Naive thymus-derived CD4-positive, alpha-beta T cell (primary cell): ENCODE measurements around the gene DHRS4L2. TPM values are rescaled to one million over a fixed set of nuclear protein-coding genes. Genes with fewer than 3 reads are reported as not detected.
"Not testable (repeated sequence)": the region's sequence is repeated elsewhere in the genome, so short reads cannot be mapped to it uniquely, and the experiment has no call there.

Source experiments
- ATAC-seq: fragments of 150-1000 bp; cut with Tn5 transposase; 2 replicates; pipeline ENCODE4 v1.10.0; 2021; ENCODE audit warnings: mild to moderate bottlenecking, moderate library complexity
- CTCF ChIA-PET: fragments of 350-600 bp; sonication (Branson Sonifier 250); formaldehyde crosslinking; loops from one replicate; lab custom pipeline; 2021; ENCODE audit warnings: antibody characterized with exemption; lab: Charles Lee
- POLR2A ChIA-PET: fragments of 350-600 bp; sonication (Branson Sonifier 250); formaldehyde crosslinking; loops from one replicate; lab custom pipeline; 2021; ENCODE audit warnings: antibody characterized with exemption, inconsistent platforms; lab: Charles Lee
- DNase-seq, 9 donors: peaks; one replicate each; pipeline versions ENCODE4 v3.0.0 to v3.0.0-alpha.2; 2020 to 2022; ENCODE audit warnings: mixed read lengths in 1 of 9
- H3K27ac ChIP-seq: one replicate; pipeline ENCODE4 v1.7.0; 2013; ENCODE audit warnings: mild to moderate bottlenecking, low read depth, low read length, moderate library complexity
- H3K27me3 ChIP-seq, 2 donors: one replicate each; pipeline ENCODE4 v1.7.0; 2013; ENCODE audit warnings: low read length in 2 of 2, mild to moderate bottlenecking in 2 of 2, moderate library complexity in 2 of 2; ENCODE audit not compliant: control insufficient read depth in 2 of 2, insufficient read depth in 2 of 2
- H3K36me3 ChIP-seq, 3 experiments: 1 replicate in 2 of 3; 2 replicates in 1 of 3; pipeline ENCODE4 v1.7.0; 2013; ENCODE audit warnings: low read length in 3 of 3, mild to moderate bottlenecking in 3 of 3, moderate library complexity in 1 of 3; ENCODE audit not compliant: insufficient read depth in 3 of 3, control insufficient read depth in 2 of 3
- H3K4me1 ChIP-seq, 2 donors: one replicate each; pipeline ENCODE4 v1.7.0; 2013; ENCODE audit warnings: low read length in 2 of 2, mild to moderate bottlenecking in 2 of 2, moderate library complexity in 1 of 2; ENCODE audit not compliant: control insufficient read depth in 2 of 2, insufficient read depth in 2 of 2
- H3K4me3 ChIP-seq: 2 replicates; pipeline ENCODE4 v1.7.0; 2013; ENCODE audit warnings: mild to moderate bottlenecking, low read length
- H3K9me3 ChIP-seq, 3 experiments: 1 replicate in 2 of 3; 2 replicates in 1 of 3; pipeline ENCODE4 v1.7.0; 2013; ENCODE audit warnings: low read length in 3 of 3; ENCODE audit not compliant: control insufficient read depth in 2 of 3
- H3K27ac Mint-ChIP-seq, 9 donors: one replicate each; pipeline ENCODE4 v1.8.0; 2020 to 2022; ENCODE audit warnings: mixed read lengths in 9 of 9, mild to moderate bottlenecking in 8 of 9, moderate library complexity in 5 of 9, inconsistent platforms in 2 of 9
- H3K27me3 Mint-ChIP-seq, 5 donors: one replicate each; pipeline ENCODE4 v1.8.0; 2021 to 2022; ENCODE audit warnings: mixed read lengths in 5 of 5, mild to moderate bottlenecking in 1 of 5
- H3K36me3 Mint-ChIP-seq, 5 donors: one replicate each; pipeline ENCODE4 v1.8.0; 2020 to 2022; ENCODE audit warnings: mixed read lengths in 5 of 5, mild to moderate bottlenecking in 3 of 5, inconsistent platforms in 1 of 5
- H3K4me1 Mint-ChIP-seq, 7 donors: one replicate each; pipeline ENCODE4 v1.8.0; 2020 to 2022; ENCODE audit warnings: mixed read lengths in 7 of 7, mild to moderate bottlenecking in 3 of 7, inconsistent platforms in 1 of 7
- H3K4me3 Mint-ChIP-seq, 10 donors: one replicate each; pipeline ENCODE4 v1.8.0; 2020 to 2022; ENCODE audit warnings: mild to moderate bottlenecking in 10 of 10, mixed read lengths in 10 of 10, moderate library complexity in 6 of 10, inconsistent platforms in 2 of 10
- H3K9me3 Mint-ChIP-seq, 11 donors: one replicate each; pipeline ENCODE4 v1.8.0; 2020 to 2022; ENCODE audit warnings: mixed read lengths in 11 of 11, mild to moderate bottlenecking in 4 of 11, inconsistent platforms in 1 of 11, moderate library complexity in 1 of 11
- intact Hi-C, 2 donors: fragments of 100-400 bp; cut with micrococcal nuclease; formaldehyde crosslinking; loops; one replicate each; pipeline ENCODE4 v1.15.1; 2023
- polyA plus RNA-seq, 2 donors: library from polyadenylated mRNA; unstranded; fragments of 300-500 nt; fragmentation: Illumina TruSeq; gene quantifications; one replicate each; pipeline ENCODE4 v1.2.3, GENCODE V29; 2021
- total RNA-seq, 6 experiments: library from RNA in 5 of 6; stranded (reverse) in 5 of 6; gene quantifications; 1 replicate in 5 of 6; 2 replicates in 1 of 6; pipeline ENCODE4 v1.2.3 and lab custom pipeline; 2021 to 2026

The DHRS4L2 gene
- total and polyA plus RNA-seq, 7 experiments from 2014 or later: 11.0 to 25.7 (median 16.8) TPM

DNA sequence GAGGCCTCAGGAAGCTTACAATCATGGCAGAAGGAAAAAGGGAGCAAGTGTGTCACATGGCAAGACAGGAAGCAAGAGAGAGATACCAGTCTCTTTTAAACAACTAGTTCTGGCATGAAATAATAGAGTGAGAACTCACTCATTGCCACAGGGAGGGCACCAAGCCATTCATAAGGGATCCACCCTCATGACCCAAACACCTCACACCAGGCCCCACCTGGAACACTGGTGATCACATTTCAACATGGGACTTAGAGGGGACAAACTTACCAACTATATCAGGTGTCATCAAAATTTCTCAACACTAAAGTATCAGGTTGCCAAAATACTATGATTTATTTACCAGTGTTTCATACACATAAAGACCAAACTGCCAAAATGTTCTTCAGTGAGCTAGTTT, 7.3 kb downstream of the DHRS4L2 start:
- POLR2A ChIA-PET, H3K9me3 Mint-ChIP-seq, H3K27ac Mint-ChIP-seq, H3K27ac ChIP-seq, H3K36me3 Mint-ChIP-seq, H3K9me3 ChIP-seq, ATAC-seq, H3K4me1 ChIP-seq, H3K4me3 Mint-ChIP-seq, H3K27me3 ChIP-seq, H3K27me3 Mint-ChIP-seq, H3K4me1 Mint-ChIP-seq, DNase-seq, H3K4me3 ChIP-seq, CTCF ChIA-PET, H3K36me3 ChIP-seq, intact Hi-C loops: not testable (repeated sequence)

- intact Hi-C loops: not testable (repeated sequence)
These were observed 8.1 kb downstream of the DHRS4L2 start for GRCh38 chr14:23996825-23997224.

DNA sequence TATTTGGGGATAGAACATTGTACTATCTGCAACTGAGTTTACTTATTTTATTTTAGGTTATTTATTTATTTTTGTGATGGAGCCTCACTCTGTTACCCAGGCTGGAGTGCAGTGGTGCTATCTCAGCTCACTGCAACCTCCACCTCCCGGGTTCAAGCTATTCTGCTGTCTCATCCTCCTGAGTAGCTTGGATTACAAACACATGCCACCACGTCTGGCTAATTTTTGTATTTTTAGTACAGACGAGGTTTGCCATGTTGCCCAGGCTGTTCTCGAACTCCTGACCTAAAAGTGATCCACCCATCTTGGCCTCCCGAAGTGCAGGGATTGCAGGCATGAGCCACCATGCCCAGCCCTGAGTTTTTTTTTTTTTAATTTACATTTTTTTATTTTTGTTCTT, 10.9 kb downstream of the DHRS4L2 start:
- CTCF ChIA-PET, H3K9me3 Mint-ChIP-seq, H3K4me3 ChIP-seq, H3K27me3 Mint-ChIP-seq, H3K27ac ChIP-seq, H3K27ac Mint-ChIP-seq, H3K4me1 ChIP-seq, H3K27me3 ChIP-seq, H3K4me3 Mint-ChIP-seq, ATAC-seq, DNase-seq, POLR2A ChIA-PET, H3K4me1 Mint-ChIP-seq, H3K36me3 Mint-ChIP-seq, H3K9me3 ChIP-seq, H3K36me3 ChIP-seq: not testable (repeated sequence)
- intact Hi-C loops: loop anchor here in 1 of 2 donors (10.0 kb wide), 1 partner anchor 45 kb away; the partner anchor contains the start of gene DHRS4

More at GRCh38 chr14:23996825-23997224, 8.1 kb downstream of the DHRS4L2 start:
- H3K36me3 Mint-ChIP-seq, POLR2A ChIA-PET, CTCF ChIA-PET, H3K9me3 ChIP-seq, H3K36me3 ChIP-seq, H3K4me1 Mint-ChIP-seq, H3K9me3 Mint-ChIP-seq, H3K27ac Mint-ChIP-seq, DNase-seq, H3K4me3 ChIP-seq, H3K4me3 Mint-ChIP-seq, H3K4me1 ChIP-seq, ATAC-seq, H3K27ac ChIP-seq, H3K27me3 ChIP-seq, H3K27me3 Mint-ChIP-seq: not testable (repeated sequence)

- H3K4me3 ChIP-seq, H3K27ac ChIP-seq, POLR2A ChIA-PET, H3K4me1 ChIP-seq, H3K4me1 Mint-ChIP-seq, H3K27me3 Mint-ChIP-seq, H3K4me3 Mint-ChIP-seq, H3K9me3 Mint-ChIP-seq, H3K36me3 ChIP-seq, DNase-seq, H3K36me3 Mint-ChIP-seq, CTCF ChIA-PET, H3K27ac Mint-ChIP-seq, H3K27me3 ChIP-seq, H3K9me3 ChIP-seq, ATAC-seq: not testable (repeated sequence)
- intact Hi-C loops: loop anchor here in 1 of 2 donors (10.0 kb wide), 1 partner anchor 46 kb away; the partner anchor contains the start of gene DHRS4
These were observed 12.3 kb downstream of the DHRS4L2 start for GRCh38 chr14:24001078-24001477.

DNA sequence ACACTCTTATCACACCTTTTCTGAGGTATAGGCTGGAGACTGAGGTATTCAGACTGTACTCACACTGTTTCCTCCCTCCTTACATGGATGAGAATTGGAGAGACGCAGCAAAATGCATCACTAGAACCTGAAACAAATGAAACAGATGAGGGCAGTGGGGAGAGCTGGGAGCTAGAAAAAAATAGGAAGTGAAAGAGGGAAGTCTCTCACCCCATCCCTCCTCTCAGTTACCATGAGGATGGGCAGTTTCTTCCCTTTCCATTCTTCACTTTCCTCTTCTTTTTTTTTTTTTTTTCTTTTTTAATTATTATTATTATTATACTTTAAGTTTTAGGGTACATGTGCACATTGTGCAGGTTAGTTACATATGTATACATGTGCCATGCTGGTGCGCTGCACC, 12.9 kb downstream of the DHRS4L2 start:
- H3K4me3 ChIP-seq, H3K27me3 Mint-ChIP-seq, H3K27me3 ChIP-seq, H3K36me3 ChIP-seq, DNase-seq, H3K27ac ChIP-seq, H3K4me3 Mint-ChIP-seq, H3K4me1 Mint-ChIP-seq, CTCF ChIA-PET, H3K36me3 Mint-ChIP-seq, H3K9me3 Mint-ChIP-seq, POLR2A ChIA-PET, H3K4me1 ChIP-seq, H3K27ac Mint-ChIP-seq, H3K9me3 ChIP-seq: not testable (repeated sequence)
- intact Hi-C loops: loop anchor here in 1 of 2 donors (10.0 kb wide), 1 partner anchor 47 kb away; the partner anchor contains the start of gene DHRS4
- ATAC-seq: peak; percentile 64

DNA sequence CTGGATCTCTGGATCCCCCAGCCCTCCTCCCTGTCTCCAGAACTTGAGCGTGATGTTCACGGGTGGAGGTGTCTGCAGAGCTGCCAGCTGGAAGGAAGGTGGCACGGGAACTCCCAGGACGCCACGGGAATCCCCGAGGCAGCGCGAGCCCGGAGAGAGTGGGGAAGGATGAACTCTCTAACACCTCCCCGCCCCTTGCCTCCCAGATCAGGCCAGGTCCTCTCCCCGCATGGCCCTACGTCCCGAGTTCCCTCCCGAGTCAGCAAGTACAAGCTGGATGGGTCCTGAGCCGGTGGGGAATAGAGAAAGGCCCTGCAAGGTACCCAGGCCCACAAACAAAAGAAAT, 17.7 kb downstream of the DHRS4L2 start:
- H3K36me3 Mint-ChIP-seq, H3K9me3 ChIP-seq, H3K4me3 ChIP-seq, H3K36me3 ChIP-seq, DNase-seq, H3K27me3 Mint-ChIP-seq, H3K27me3 ChIP-seq, H3K9me3 Mint-ChIP-seq, H3K4me1 ChIP-seq, POLR2A ChIA-PET: not testable (repeated sequence)
- peaks cover 9 to 43% (median 38%) of the 10 kb centered on the region in 7 donors for H3K4me1 Mint-ChIP-seq
- peak overlapping the region in 3 of 10 donors; percentile 49 to 89 (median 80) for H3K4me3 Mint-ChIP-seq
- intact Hi-C loops: loop anchor here in 1 of 2 donors (5.0 to 10.0 kb wide), 2 partner anchors 52 to 539 kb away; partner anchors contain the start of genes DHRS4 and NGDN
- peak overlapping the region; percentile 70 for H3K27ac ChIP-seq
- CTCF ChIA-PET: interaction anchor here (1.1 kb wide), 1 partner anchor 306 kb away, joined by 3 read pairs; no protein-coding TSS in a partner anchor
- peak overlapping the region in 2 of 9 donors; percentile 52 to 54 for H3K27ac Mint-ChIP-seq
- peak; percentile 43 for ATAC-seq
